IMR-90 (cell line): Measurements from ENCODE around the gene PKHD1. TPM values are rescaled to one million over a fixed set of nuclear protein-coding genes. Genes with fewer than 3 reads are reported as not detected.

ENCODE experiments used
- ATAC-seq: fragments of 200-7000 bp; cut with Tn5 transposase; 2 replicates; pipeline ENCODE4 v1.9.1; 2020; ENCODE audit warnings: low read depth, mild to moderate bottlenecking, moderate library complexity
- BruUV-seq: library from RNA; stranded (reverse); fragments of 400-500 nt; replicated peaks from 2 replicates; lab custom pipeline; 2021; lab: Mats Ljungman, UMichigan
- CTCF ChIA-PET: fragments of 300-600 bp; formaldehyde crosslinking; extraction: SDS; loops from one replicate; lab custom pipeline; 2021; ENCODE audit warnings: antibody characterized with exemption; lab: Yijun Ruan, JAX
- POLR2A ChIA-PET: fragments of 300-600 bp; sonication (Branson Sonifier 250); formaldehyde crosslinking; loops from one replicate; lab custom pipeline; 2022; ENCODE audit warnings: antibody characterized with exemption; ENCODE audit not compliant: unreplicated experiment; lab: Charles Lee
- DNase-seq: peaks from one replicate; pipeline ENCODE4 v3.0.0; 2013
- H2AFZ ChIP-seq: replicated peaks from 2 replicates; pipeline ENCODE3; 2013; ENCODE audit warnings: low read length, mild to moderate bottlenecking; ENCODE audit not compliant: poor library complexity
- H2AK5ac ChIP-seq: 2 replicates; pipeline ENCODE4 v1.6.1; 2013; ENCODE audit warnings: low read depth, low read length, inconsistent platforms
- H2AK9ac ChIP-seq: replicated peaks from 2 replicates; pipeline ENCODE3; 2013; ENCODE audit warnings: mild to moderate bottlenecking, low read depth, low read length, moderate library complexity; ENCODE audit not compliant: poor library complexity
- H2BK120ac ChIP-seq: 2 replicates; pipeline ENCODE4 v1.6.1; 2013; ENCODE audit warnings: low read depth, low read length, inconsistent platforms
- H2BK15ac ChIP-seq: 3 replicates; pipeline ENCODE4 v1.6.1; 2013; ENCODE audit warnings: low read depth, low read length, inconsistent platforms
- H2BK20ac ChIP-seq: 2 replicates; pipeline ENCODE4 v1.6.1; 2013; ENCODE audit warnings: low read depth, mild to moderate bottlenecking, inconsistent platforms, low read length, moderate library complexity
- H2BK5ac ChIP-seq: 2 replicates; pipeline ENCODE4 v1.6.1; 2013; ENCODE audit warnings: mild to moderate bottlenecking, low read depth, low read length, inconsistent platforms; ENCODE audit not compliant: poor library complexity, severe bottlenecking
- H3K14ac ChIP-seq: replicated peaks from 2 replicates; pipeline ENCODE4 v1.6.1; 2013; ENCODE audit warnings: low read depth, low read length, inconsistent platforms
- H3K18ac ChIP-seq: 2 replicates; pipeline ENCODE4 v1.6.1; 2013; ENCODE audit warnings: low read depth, low read length, control low read depth
- H3K23ac ChIP-seq: 2 replicates; pipeline ENCODE4 v1.6.1; 2013; ENCODE audit warnings: low read depth, low read length, inconsistent platforms
- H3K27ac ChIP-seq: 2 replicates; pipeline ENCODE4 v1.5.1; 2013; ENCODE audit warnings: mild to moderate bottlenecking, control low read depth, low read length; ENCODE audit not compliant: insufficient read depth
- H3K27me3 ChIP-seq: 2 replicates; pipeline ENCODE4 v1.6.1; 2013; ENCODE audit warnings: low read length; ENCODE audit not compliant: control insufficient read depth, insufficient read depth
- H3K36me3 ChIP-seq: 2 replicates; pipeline ENCODE4 v1.6.1; 2013; ENCODE audit warnings: low read length, mixed read lengths; ENCODE audit not compliant: control insufficient read depth, insufficient read depth
- H3K4ac ChIP-seq: 2 replicates; pipeline ENCODE4 v1.6.1; 2013; ENCODE audit warnings: low read depth, low read length, inconsistent platforms
- H3K4me1 ChIP-seq: 2 replicates; pipeline ENCODE4 v1.6.1; 2013; ENCODE audit warnings: low read length, mixed read lengths; ENCODE audit not compliant: control insufficient read depth, insufficient read depth
- H3K4me2 ChIP-seq: 2 replicates; pipeline ENCODE4 v1.6.1; 2013; ENCODE audit warnings: low read depth, mild to moderate bottlenecking, control low read depth, low read length, moderate library complexity
- H3K4me3 ChIP-seq: 2 replicates; pipeline ENCODE4 v1.5.1; 2013; ENCODE audit warnings: low read depth, mild to moderate bottlenecking, control low read depth, low read length, moderate library complexity; ENCODE audit not compliant: insufficient read depth
- H3K56ac ChIP-seq: 2 replicates; pipeline ENCODE4 v1.6.1; 2013; ENCODE audit warnings: low read length, inconsistent platforms; ENCODE audit not compliant: insufficient read depth; ENCODE audit errors: extremely low read depth
- H3K79me1 ChIP-seq, 2 experiments: 2 replicates each; pipeline ENCODE4 v1.6.1; 2013; ENCODE audit warnings: low read length in 2 of 2, inconsistent platforms in 1 of 2, low read depth in 1 of 2
- H3K9ac ChIP-seq: 2 replicates; pipeline ENCODE4 v1.6.1; 2013; ENCODE audit warnings: low read depth, low read length, control low read depth
- H3K9me1 ChIP-seq: 2 replicates; pipeline ENCODE4 v1.6.1; 2013; ENCODE audit warnings: low read length, inconsistent platforms; ENCODE audit not compliant: insufficient read depth
- H3K9me3 ChIP-seq: 2 replicates; pipeline ENCODE4 v1.6.1; 2013; ENCODE audit warnings: low read length; ENCODE audit not compliant: control insufficient read depth, insufficient read depth
- H4K20me1 ChIP-seq: 2 replicates; pipeline ENCODE4 v1.6.1; 2013; ENCODE audit warnings: low read length, inconsistent platforms; ENCODE audit not compliant: insufficient read depth
- H4K5ac ChIP-seq: 2 replicates; pipeline ENCODE4 v1.6.1; 2013; ENCODE audit warnings: mild to moderate bottlenecking, low read depth, low read length, control low read depth
- H4K8ac ChIP-seq, 2 experiments: 2 replicates each; pipeline ENCODE4 v1.6.1; 2013; ENCODE audit warnings: low read depth in 2 of 2, low read length in 2 of 2, control low read depth in 1 of 2, inconsistent platforms in 1 of 2
- H4K91ac ChIP-seq: 2 replicates; pipeline ENCODE4 v1.6.1; 2013; ENCODE audit warnings: low read depth, low read length, inconsistent platforms; ENCODE audit not compliant: insufficient read depth
- FOS ChIP-seq: fragments of 150-350 bp; IDR thresholded peaks from 2 replicates; pipeline ENCODE4 v1.6.1; 2016; ENCODE audit warnings: low read depth, low read length
- MAZ ChIP-seq: IDR thresholded peaks from 2 replicates; pipeline ENCODE4 v1.6.1; 2012; ENCODE audit warnings: low read depth, mild to moderate bottlenecking, low read length, improper control_type of control experiment, moderate library complexity, borderline replicate concordance
- RFX5 ChIP-seq: IDR thresholded peaks from 2 replicates; pipeline ENCODE4 v1.8.0; 2012; ENCODE audit warnings: low read depth, mild to moderate bottlenecking, low read length, moderate library complexity
- WGBS, 2 experiments: methylation state at CpG; one replicate each; pipeline versions ENCODE4 v1.1.5 to v1.1.7; 2013; ENCODE audit warnings: missing lambda C conversion rate in 2 of 2; ENCODE audit not compliant: insufficient read length in 1 of 2; ENCODE audit errors: extremely low coverage in 2 of 2; 5-methylcytosine and 5-hydroxymethylcytosine counted together
- dilution Hi-C: fragments of 300-500 bp; cut with HindIII; formaldehyde crosslinking; loops from one replicate; pipeline ENCODE4 v1.14.3; 2018; ENCODE audit warnings: low sequenced_read_pairs; ENCODE audit not compliant: unreplicated experiment
- in situ Hi-C: fragments of 300-500 bp; cut with MboI; formaldehyde crosslinking; loops from 3 replicates; pipeline ENCODE4 v1.14.3; 2019; ENCODE audit warnings: low sequenced_read_pairs, inconsistent platforms, mixed read lengths
- intact Hi-C: fragments of 100-400 bp; cut with micrococcal nuclease; formaldehyde crosslinking; loops from 2 replicates; pipeline ENCODE4 v1.10.0; 2022
- polyA plus RNA-seq, 3 experiments: library from polyadenylated mRNA; depleted of rRNA; stranded (reverse); fragments of >200 nt; gene quantifications; 2 replicates each; pipeline ENCODE4 v1.2.3, GENCODE V29; 2012; ENCODE audit warnings: low replicate concordance in 1 of 3
- total RNA-seq: library from RNA; depleted of rRNA; stranded (reverse); fragments of >200 nt; gene quantifications from 2 replicates; pipeline ENCODE4 v1.2.3, GENCODE V29; 2012

PKHD1 gene
- total and polyA plus RNA-seq, 2 of the 4 experiments (the other 2 are of a cell fraction): not detected

DNA sequence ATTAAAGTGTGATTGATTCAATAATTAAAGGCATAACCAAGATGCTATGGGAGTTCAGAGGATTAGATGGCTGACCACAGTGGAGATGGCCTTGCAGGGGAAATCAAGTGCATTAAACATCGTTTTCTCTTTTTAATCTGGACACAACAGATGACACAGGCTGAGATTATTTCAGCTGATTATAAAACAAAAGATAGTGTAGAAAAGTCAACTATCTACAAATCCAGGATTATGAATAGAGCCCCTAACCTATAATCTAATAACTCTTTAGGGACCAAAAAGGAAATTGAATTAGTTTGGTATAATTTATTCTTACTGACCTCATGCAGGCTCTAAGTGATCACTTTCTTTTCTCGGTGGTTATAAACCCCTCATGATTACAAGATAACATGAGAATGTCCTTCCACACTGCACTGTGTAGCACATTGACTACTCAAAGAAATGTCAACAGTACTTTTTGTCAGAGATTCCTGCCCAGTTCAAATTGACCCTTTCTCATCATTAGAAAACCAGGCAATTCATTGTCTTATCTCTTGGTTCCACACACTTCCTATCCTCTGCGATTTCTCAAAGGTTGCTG lies 122.1 kb downstream of the PKHD1 start:
- POLR2A ChIA-PET: no interaction called here
- no TSS peak for BruUV-seq
- Histone ChIP-seq H3K4me2 (no peak overlapping the region), H3K9ac (no peak overlapping the region), H3K27ac (no peak overlapping the region), H3K9me1 (no peaks in the 10 kb centered on the region), H3K36me3 (no peaks in the 10 kb centered on the region), H2AFZ (no peak overlapping the region), H2BK20ac (no peak overlapping the region), H2BK5ac (no peak overlapping the region), H3K14ac (no peak overlapping the region), H2BK15ac (no peak overlapping the region), H3K4me3 (no peak overlapping the region), H2BK120ac (no peak overlapping the region), H3K4me1 (no peaks in the 10 kb centered on the region), H3K79me1 (no peaks in the 10 kb centered on the region), H3K9me3 (no peaks in the 10 kb centered on the region), H4K91ac (no peak overlapping the region), H3K27me3 (no peaks in the 10 kb centered on the region), H4K20me1 (no peaks in the 10 kb centered on the region), H3K56ac (no peak overlapping the region), H2AK5ac (no peak overlapping the region), H2AK9ac (no peak overlapping the region), H4K5ac (no peak overlapping the region), H3K18ac (no peak overlapping the region), H3K23ac (no peak overlapping the region), H3K4ac (no peak overlapping the region), H4K8ac (no peak overlapping the region)
- in situ Hi-C loops (no loop called here), dilution Hi-C loops (no loop called here), intact Hi-C loops (no loop called here)
- ATAC-seq: no peak
- TF ChIP-seq RFX5: no peak
- no peak for TF ChIP-seq FOS
- TF ChIP-seq MAZ: no peak
- WGBS, 2 experiments: 20% methylated on average over 1 of the region's 3 CpGs; no CpG with 5 or more reads in 1 of the 2 experiments
- CTCF ChIA-PET: interaction anchor here (1.0 kb wide), 1 partner anchor 12 kb away, joined by 4 read pairs; no protein-coding TSS in a partner anchor
- no peak for DNase-seq
